IMR-90 (cell line): Measurements from ENCODE around the gene ICAM1.

Experiments
- CTCF ChIP-seq: conservative IDR thresholded peaks from 2 replicates; pipeline ENCODE4 v1.5.1; 2012; ENCODE audit warnings: mild to moderate bottlenecking, low read depth, low read length, improper control_type of control experiment
- FOS ChIP-seq: fragments of 150-350 bp; IDR thresholded peaks from 2 replicates; pipeline ENCODE4 v1.6.1; 2016; ENCODE audit warnings: low read depth, low read length
- POLR2A ChIP-seq: IDR thresholded peaks from 2 replicates; pipeline ENCODE4 v1.6.1; 2012; ENCODE audit warnings: mild to moderate bottlenecking, low read depth, low read length
- RAD21 ChIP-seq: IDR thresholded peaks from 2 replicates; pipeline ENCODE4 v1.6.1; 2012; ENCODE audit warnings: low read length, improper control_type of control experiment
- USF2 ChIP-seq: fragments of 150-350 bp; IDR thresholded peaks from 2 replicates; pipeline ENCODE4 v1.6.1; 2017; ENCODE audit warnings: mild to moderate bottlenecking, antibody characterized with exemption, low read length, low read depth

DNA sequence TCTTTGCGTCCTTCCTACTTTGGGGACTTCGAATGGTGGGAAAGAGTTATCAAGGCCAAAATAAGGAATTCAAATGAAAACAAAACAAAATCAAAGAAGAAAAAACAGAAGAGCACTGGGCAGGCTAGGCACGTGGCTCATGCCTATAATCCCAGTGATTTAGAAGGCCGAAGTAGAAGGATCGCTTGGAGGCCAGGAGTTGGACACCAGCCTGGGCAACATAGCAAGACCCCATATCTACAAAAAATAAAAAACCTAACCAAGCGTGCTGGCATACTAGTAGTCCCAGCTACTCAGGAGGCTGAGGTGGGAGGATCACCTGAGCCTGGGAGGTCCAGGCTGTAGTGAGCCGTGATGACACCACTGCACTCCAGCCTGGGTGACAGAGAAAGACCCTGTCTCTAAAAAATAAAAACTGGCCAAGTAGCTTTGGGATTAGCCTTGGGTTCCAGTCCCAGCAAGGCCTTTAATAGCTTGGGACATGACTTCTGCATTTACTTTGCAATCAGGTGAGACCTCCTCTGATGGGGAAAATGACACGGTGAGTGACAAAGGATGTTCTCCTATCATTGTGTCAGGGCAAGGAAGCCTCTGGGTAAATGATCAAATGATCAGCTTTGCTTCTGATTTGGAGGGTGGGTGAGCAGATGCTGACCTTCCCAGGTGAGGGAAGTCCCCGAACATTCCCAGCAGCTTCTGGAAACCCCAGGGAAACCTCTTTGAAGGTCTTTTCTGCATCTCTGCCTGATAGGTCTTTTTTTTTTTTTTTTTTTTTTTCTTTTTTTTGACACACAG, 7.1 kb downstream of the ICAM1 start:
- TF ChIP-seq FOS (no peak), POLR2A (no peak), CTCF (no peak), RAD21 (no peak), USF2 (no peak)
